ENCODE results near the gene SPECC1. TPM values are rescaled to one million over a fixed set of nuclear protein-coding genes. Genes with fewer than 3 reads are reported as not detected.

The SPECC1 gene
- total RNA-seq, 2 donors from 2014 or later: 53.5 to 78.3 TPM

DNA sequence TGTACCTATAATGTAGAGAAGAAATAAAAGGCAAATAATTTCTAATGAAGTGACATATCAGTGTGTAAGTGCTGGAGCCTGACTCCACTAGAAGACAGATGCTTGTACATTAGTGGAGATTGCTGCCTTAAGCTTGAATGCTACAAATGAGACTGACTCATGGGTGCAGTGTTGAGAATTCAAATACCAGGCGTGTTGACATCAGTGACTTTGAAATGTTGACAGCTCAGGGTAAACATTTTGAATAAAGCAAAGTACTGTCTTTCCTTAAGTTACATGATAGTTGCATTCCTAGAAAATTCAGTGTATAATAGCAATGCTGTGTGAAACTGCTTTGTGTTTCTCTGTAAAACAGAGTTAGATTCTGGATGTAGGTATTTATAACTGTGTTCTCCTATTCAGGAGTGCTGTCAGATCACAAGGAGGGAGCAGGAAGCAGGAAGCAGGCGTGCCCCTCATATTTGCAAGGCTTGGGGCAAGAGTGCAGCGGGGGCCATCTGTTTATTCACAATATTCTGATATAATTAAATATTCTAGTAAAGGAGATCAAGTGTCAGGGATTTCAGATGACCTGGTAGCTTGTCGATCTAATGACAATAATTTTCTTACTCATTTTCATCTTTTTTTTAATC, 119.0 kb downstream of the SPECC1 start:
- H3K27ac ChIP-seq: no peak overlapping the region
- H3K4me1 ChIP-seq: no peaks in the 10 kb centered on the region
- no peaks in the 10 kb centered on the region for H3K36me3 ChIP-seq
- intact Hi-C loops (cut with DNase I): no loop called here
- no peak overlapping the region for H3K9ac ChIP-seq (ENCODE audit: low read depth in 2 of 2, low read length in 2 of 2)
- H3K9me3 ChIP-seq: no peaks in the 10 kb centered on the region
- TF ChIP-seq, protein P1, sequence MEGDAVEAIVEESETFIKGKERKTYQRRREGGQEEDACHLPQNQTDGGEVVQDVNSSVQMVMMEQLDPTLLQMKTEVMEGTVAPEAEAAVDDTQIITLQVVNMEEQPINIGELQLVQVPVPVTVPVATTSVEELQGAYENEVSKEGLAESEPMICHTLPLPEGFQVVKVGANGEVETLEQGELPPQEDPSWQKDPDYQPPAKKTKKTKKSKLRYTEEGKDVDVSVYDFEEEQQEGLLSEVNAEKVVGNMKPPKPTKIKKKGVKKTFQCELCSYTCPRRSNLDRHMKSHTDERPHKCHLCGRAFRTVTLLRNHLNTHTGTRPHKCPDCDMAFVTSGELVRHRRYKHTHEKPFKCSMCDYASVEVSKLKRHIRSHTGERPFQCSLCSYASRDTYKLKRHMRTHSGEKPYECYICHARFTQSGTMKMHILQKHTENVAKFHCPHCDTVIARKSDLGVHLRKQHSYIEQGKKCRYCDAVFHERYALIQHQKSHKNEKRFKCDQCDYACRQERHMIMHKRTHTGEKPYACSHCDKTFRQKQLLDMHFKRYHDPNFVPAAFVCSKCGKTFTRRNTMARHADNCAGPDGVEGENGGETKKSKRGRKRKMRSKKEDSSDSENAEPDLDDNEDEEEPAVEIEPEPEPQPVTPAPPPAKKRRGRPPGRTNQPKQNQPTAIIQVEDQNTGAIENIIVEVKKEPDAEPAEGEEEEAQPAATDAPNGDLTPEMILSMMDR (IDR thresholded peaks at IDR 0.05): no peak
- H3K4me3 ChIP-seq: no peak overlapping the region
- no peak for DNase-seq
- H3K27me3 ChIP-seq: no peaks in the 10 kb centered on the region

DNA sequence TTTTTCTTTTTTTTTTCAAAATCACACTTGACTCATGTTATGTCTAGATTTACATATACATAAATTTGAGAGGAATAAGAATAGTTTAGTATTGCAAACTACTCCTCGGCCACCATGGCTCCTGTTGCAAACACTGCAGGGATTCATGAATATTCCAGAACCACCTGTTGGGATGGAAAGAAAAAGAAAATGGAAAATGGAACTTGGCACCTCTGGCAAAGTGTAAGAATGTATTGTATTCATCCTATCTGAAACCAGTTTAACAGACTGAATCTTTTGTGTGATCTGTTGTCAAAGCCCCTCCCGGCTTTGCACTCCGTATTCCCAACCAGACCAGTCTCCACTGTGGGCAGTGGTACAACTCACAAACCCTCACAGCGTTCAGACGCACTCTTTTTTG, 124.4 kb downstream of the SPECC1 start:
- TF ChIP-seq, protein P1 (IDR thresholded peaks at IDR 0.05): no peak
- DNase-seq: no peak
- intact Hi-C loops (cut with DNase I): no loop called here

DNA sequence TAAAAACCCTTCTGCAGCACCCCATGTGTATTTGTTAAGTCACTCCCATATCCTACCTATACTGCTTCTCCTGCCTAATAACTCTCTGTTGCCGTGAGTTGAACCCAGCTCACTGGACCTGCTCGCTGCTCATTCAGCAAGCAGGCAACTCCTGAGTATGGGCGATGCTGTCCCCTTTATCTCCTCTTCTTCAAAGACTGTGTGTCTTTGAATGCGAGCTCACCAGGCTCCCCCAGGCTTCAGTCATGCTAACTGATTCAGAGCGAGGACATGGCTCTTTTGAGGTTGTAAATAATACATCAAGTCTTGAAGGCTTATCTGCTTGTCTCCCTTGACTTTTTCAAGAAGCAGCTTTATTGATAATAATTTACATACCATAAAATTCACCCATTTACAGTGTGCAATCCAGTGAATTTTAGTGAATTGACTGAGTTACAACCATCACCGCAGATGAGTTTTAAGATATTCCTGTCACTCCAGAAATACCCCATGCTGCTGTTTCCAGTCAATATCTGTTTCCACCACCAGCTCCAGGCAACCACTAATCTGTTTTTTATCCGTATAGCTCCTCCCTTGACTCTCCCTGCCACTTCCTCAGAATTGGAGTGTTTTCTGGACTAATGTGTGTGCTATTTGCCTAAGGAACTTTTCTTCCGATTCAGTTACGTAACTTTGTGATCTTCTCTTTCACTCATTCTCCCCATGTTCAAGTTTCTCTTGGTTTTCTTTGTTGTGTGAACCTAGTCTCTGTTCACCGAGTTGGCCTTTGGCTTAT, 132.2 kb downstream of the SPECC1 start:
- Histone ChIP-seq H3K4me3 (no peak overlapping the region), H3K27me3 (no peaks in the 10 kb centered on the region), H3K9ac (ENCODE audit: low read depth in 2 of 2, low read length in 2 of 2) (no peak overlapping the region), H3K27ac (no peak overlapping the region), H3K36me3 (no peaks in the 10 kb centered on the region), H3K4me1 (no peaks in the 10 kb centered on the region), H3K9me3 (no peaks in the 10 kb centered on the region)
- no peak for DNase-seq
- intact Hi-C loops (cut with DNase I): no loop called here
- TF ChIP-seq, protein P1 (IDR thresholded peaks at IDR 0.05): no peak

More for the DNA sequence above, 124.4 kb downstream of the SPECC1 start:
- Histone ChIP-seq H3K36me3 (no peaks in the 10 kb centered on the region), H3K27me3 (no peaks in the 10 kb centered on the region), H3K4me3 (no peak overlapping the region), H3K9me3 (no peaks in the 10 kb centered on the region), H3K27ac (no peak overlapping the region), H3K9ac (ENCODE audit: low read depth in 2 of 2, low read length in 2 of 2) (no peak overlapping the region), H3K4me1 (no peaks in the 10 kb centered on the region)

DNA sequence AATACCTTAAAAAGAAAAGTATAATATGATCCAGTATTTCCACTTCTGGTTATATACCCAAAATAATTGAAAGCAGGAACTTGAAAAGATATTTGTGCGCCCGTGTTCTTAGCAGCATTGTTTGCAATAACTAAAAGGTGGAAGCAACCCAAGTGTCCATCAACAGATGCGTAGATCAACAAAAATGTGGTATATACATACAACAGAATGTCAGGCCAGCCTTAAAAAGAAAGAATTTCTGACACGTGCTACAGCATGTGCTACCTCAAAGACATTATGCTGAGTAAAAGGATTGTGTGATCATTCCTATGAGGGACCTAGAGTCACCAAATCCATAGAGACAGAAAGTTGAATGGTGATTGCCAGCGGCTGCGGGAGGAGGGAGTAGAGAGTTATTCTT, 133.1 kb downstream of the SPECC1 start:
- TF ChIP-seq, protein P1 (IDR thresholded peaks at IDR 0.05): no peak
- Histone ChIP-seq H3K27ac (no peak overlapping the region), H3K27me3 (no peaks in the 10 kb centered on the region), H3K36me3 (no peaks in the 10 kb centered on the region), H3K9ac (ENCODE audit: low read depth in 2 of 2, low read length in 2 of 2) (no peak overlapping the region), H3K4me1 (no peaks in the 10 kb centered on the region), H3K4me3 (no peak overlapping the region), H3K9me3 (no peaks in the 10 kb centered on the region)
- no peak for DNase-seq
- intact Hi-C loops (cut with DNase I): no loop called here

DNA sequence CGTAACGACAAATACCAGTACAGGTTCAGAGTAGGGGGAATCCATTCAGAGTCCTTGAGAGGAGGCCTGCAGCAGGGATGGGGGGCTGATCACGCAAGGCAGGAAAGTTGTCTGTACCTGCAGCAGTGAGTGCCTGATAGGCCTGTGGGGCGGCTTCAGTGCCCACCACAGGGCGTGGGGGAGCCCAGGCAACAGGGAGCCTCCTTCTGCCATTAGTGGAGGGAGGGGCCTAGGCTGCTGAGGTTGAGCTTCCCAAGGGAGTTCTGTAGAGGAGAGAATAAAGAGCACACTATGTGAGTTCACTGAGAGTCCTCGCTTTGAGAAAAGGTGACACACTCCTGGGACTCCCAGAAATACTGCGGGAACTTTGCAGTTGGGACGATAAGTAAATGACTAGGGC, 134.6 kb downstream of the SPECC1 start:
- no peak for DNase-seq
- TF ChIP-seq, protein P1 (IDR thresholded peaks at IDR 0.05): no peak
- no peak overlapping the region for H3K4me3 ChIP-seq

More for the DNA sequence above, 134.6 kb downstream of the SPECC1 start:
- Histone ChIP-seq H3K4me1 (no peaks in the 10 kb centered on the region), H3K27me3 (no peaks in the 10 kb centered on the region), H3K27ac (no peak overlapping the region), H3K9ac (ENCODE audit: low read depth in 2 of 2, low read length in 2 of 2) (no peak overlapping the region), H3K9me3 (no peaks in the 10 kb centered on the region), H3K36me3 (no peaks in the 10 kb centered on the region)
- intact Hi-C loops (cut with DNase I): no loop called here
